HEK293 (cell line): Measurements from ENCODE around the gene L3MBTL4.

Source experiments
- CTCF ChIA-PET: fragments of 350-600 bp; formaldehyde crosslinking; extraction: SDS; loops from one replicate; lab custom pipeline; 2021; ENCODE audit warnings: antibody characterized with exemption; lab: Yijun Ruan, JAX
- POLR2A ChIA-PET: fragments of 300-600 bp; formaldehyde crosslinking; extraction: SDS; loops from one replicate; lab custom pipeline; 2020; ENCODE audit warnings: antibody characterized with exemption, inconsistent platforms; lab: Yijun Ruan, JAX
- H3K27ac ChIP-seq: fragments of 200-500 bp; sonication (Bioruptor generic); 2 replicates; pipeline ENCODE4 v1.5.1; 2014; ENCODE audit warnings: low read depth, low read length, control low read depth, inconsistent platforms; ENCODE audit errors: extremely low read depth
- H3K36me3 ChIP-seq, 2 experiments: fragments of 200-500 bp in 1 of 2; sonication (Bioruptor generic) in 1 of 2; 1 replicate in 1 of 2; 2 replicates in 1 of 2; pipeline ENCODE4 v1.5.1; 2014 to 2017; ENCODE audit warnings: inconsistent platforms in 2 of 2, low read length in 2 of 2; ENCODE audit not compliant: control insufficient read depth in 2 of 2, insufficient read depth in 1 of 2
- H3K4me1 ChIP-seq: fragments of 200-500 bp; sonication (Bioruptor generic); 2 replicates; pipeline ENCODE4 v1.5.1; 2014; ENCODE audit warnings: mild to moderate bottlenecking, low read length, inconsistent platforms; ENCODE audit not compliant: control insufficient read depth, insufficient read depth
- H3K4me3 ChIP-seq: 2 replicates; pipeline ENCODE4 v1.5.1; 2011; ENCODE audit warnings: low read depth, mild to moderate bottlenecking, control low read depth, low read length, moderate library complexity
- H3K9me3 ChIP-seq: fragments of 200-500 bp; sonication (Bioruptor generic); 2 replicates; pipeline ENCODE4 v1.5.1; 2014; ENCODE audit warnings: low read depth, low read length, inconsistent platforms; ENCODE audit not compliant: control insufficient read depth, insufficient read depth
- GFI1B ChIP-seq: fragments of 450-650 bp; formaldehyde crosslinking; IDR thresholded peaks from 2 replicates; pipeline ENCODE4 v1.5.1; 2016; ENCODE audit warnings: missing biosample characterization, missing genetic modification characterization
- GLIS1 ChIP-seq: fragments of 450-650 bp; formaldehyde crosslinking; IDR thresholded peaks from 2 replicates; pipeline ENCODE4 v1.5.1; 2016; ENCODE audit warnings: missing biosample characterization, missing genetic modification characterization
- HOXC10 ChIP-seq: sonication (generic); formaldehyde crosslinking; IDR thresholded peaks from 2 replicates; pipeline ENCODE4 v1.8.1; 2023; ENCODE audit warnings: mild to moderate bottlenecking, missing genetic modification reagents
- KLF17 ChIP-seq: fragments of 450-650 bp; formaldehyde crosslinking; IDR thresholded peaks from 2 replicates; pipeline ENCODE4 v1.5.1; 2016; ENCODE audit warnings: missing biosample characterization, missing genetic modification characterization
- MEIS1 ChIP-seq: sonication (generic); formaldehyde crosslinking; IDR thresholded peaks from 2 replicates; pipeline ENCODE4 v1.8.1; 2022; ENCODE audit warnings: missing genetic modification reagents, mild to moderate bottlenecking, borderline replicate concordance
- MZF1 ChIP-seq: fragments of 450-650 bp; formaldehyde crosslinking; IDR thresholded peaks from 2 replicates; pipeline ENCODE4 v1.5.1; 2017; ENCODE audit warnings: missing biosample characterization, missing genetic modification characterization, borderline replicate concordance
- PRDM6 ChIP-seq: fragments of 450-650 bp; formaldehyde crosslinking; IDR thresholded peaks from 2 replicates; pipeline ENCODE4 v1.5.1; 2017; ENCODE audit warnings: missing biosample characterization, missing genetic modification characterization
- REPIN1 ChIP-seq: fragments of 450-650 bp; formaldehyde crosslinking; IDR thresholded peaks from 2 replicates; pipeline ENCODE4 v1.5.1; 2017; ENCODE audit warnings: missing biosample characterization, missing genetic modification characterization, low read depth
- SP7 ChIP-seq: fragments of 450-650 bp; formaldehyde crosslinking; IDR thresholded peaks from 2 replicates; pipeline ENCODE4 v1.5.1; 2016; ENCODE audit warnings: missing biosample characterization, missing genetic modification characterization
- WT1 ChIP-seq: fragments of 450-650 bp; formaldehyde crosslinking; IDR thresholded peaks from 2 replicates; pipeline ENCODE4 v1.5.1; 2016; ENCODE audit warnings: missing biosample characterization, missing genetic modification characterization
- ZIC2 ChIP-seq: fragments of 450-650 bp; formaldehyde crosslinking; IDR thresholded peaks from 2 replicates; pipeline ENCODE4 v1.5.1; 2016; ENCODE audit warnings: missing biosample characterization, missing genetic modification characterization
- ZNF174 ChIP-seq: fragments of 450-650 bp; formaldehyde crosslinking; IDR thresholded peaks from 2 replicates; pipeline ENCODE4 v1.5.0; 2017; ENCODE audit warnings: missing biosample characterization, mild to moderate bottlenecking, missing genetic modification characterization
- ZNF19 ChIP-seq: fragments of 450-650 bp; formaldehyde crosslinking; IDR thresholded peaks from 2 replicates; pipeline ENCODE4; 2016; ENCODE audit warnings: missing biosample characterization, missing genetic modification characterization, low read depth
- ZNF214 ChIP-seq: fragments of 450-650 bp; formaldehyde crosslinking; IDR thresholded peaks from 2 replicates; pipeline ENCODE4 v1.5.1; 2017; ENCODE audit warnings: missing biosample characterization, mild to moderate bottlenecking, missing genetic modification characterization, borderline replicate concordance
- ZNF248 ChIP-seq: fragments of 450-650 bp; formaldehyde crosslinking; IDR thresholded peaks from 2 replicates; pipeline ENCODE4 v1.5.1; 2017; ENCODE audit warnings: missing biosample characterization, missing genetic modification characterization
- ZNF335 ChIP-seq: fragments of 450-650 bp; formaldehyde crosslinking; conservative IDR thresholded peaks from 2 replicates; pipeline ENCODE4 v1.5.1; 2016; ENCODE audit warnings: missing biosample characterization, missing genetic modification characterization
- ZNF350 ChIP-seq: fragments of 450-650 bp; formaldehyde crosslinking; IDR thresholded peaks from 2 replicates; pipeline ENCODE4 v1.5.0; 2017; ENCODE audit warnings: missing biosample characterization, mild to moderate bottlenecking, missing genetic modification characterization
- ZNF433 ChIP-seq: fragments of 450-650 bp; formaldehyde crosslinking; IDR thresholded peaks from 2 replicates; pipeline ENCODE4 v1.5.1; 2016; ENCODE audit warnings: missing biosample characterization, missing genetic modification characterization, low read depth
- ZNF549 ChIP-seq: fragments of 450-650 bp; IDR thresholded peaks from 2 replicates; pipeline ENCODE4 v1.5.1; 2018; ENCODE audit warnings: missing biosample characterization, missing genetic modification characterization, mild to moderate bottlenecking, inconsistent platforms, moderate library complexity
- ZNF561 ChIP-seq: fragments of 450-650 bp; IDR thresholded peaks from 2 replicates; pipeline ENCODE4 v1.5.1; 2018; ENCODE audit warnings: missing biosample characterization, missing genetic modification characterization, borderline replicate concordance
- ZNF624 ChIP-seq: fragments of 450-650 bp; formaldehyde crosslinking; IDR thresholded peaks from 2 replicates; pipeline ENCODE4 v1.5.1; 2017; ENCODE audit warnings: missing biosample characterization, missing genetic modification characterization
- ZNF639 ChIP-seq: fragments of 450-650 bp; formaldehyde crosslinking; IDR thresholded peaks from 2 replicates; pipeline ENCODE4 v1.5.1; 2016; ENCODE audit warnings: missing biosample characterization, missing genetic modification characterization
- ZNF660 ChIP-seq: fragments of 450-650 bp; IDR thresholded peaks from 2 replicates; pipeline ENCODE4 v1.5.1; 2018; ENCODE audit warnings: missing biosample characterization, mild to moderate bottlenecking, missing genetic modification characterization
- ZNF664 ChIP-seq: fragments of 450-650 bp; formaldehyde crosslinking; IDR thresholded peaks from 2 replicates; pipeline ENCODE4 v1.5.1; 2016; ENCODE audit warnings: missing biosample characterization, missing genetic modification characterization
- ZNF843 ChIP-seq: fragments of 450-650 bp; formaldehyde crosslinking; IDR thresholded peaks from 2 replicates; pipeline ENCODE4 v1.5.1; 2016; ENCODE audit warnings: missing biosample characterization, missing genetic modification characterization
- ZSCAN30 ChIP-seq: fragments of 450-650 bp; IDR thresholded peaks from 2 replicates; pipeline ENCODE4 v1.5.1; 2018; ENCODE audit warnings: missing biosample characterization, mild to moderate bottlenecking, missing genetic modification characterization, moderate library complexity
- TF ChIP-seq, protein P1 (sequence below): fragments of 450-650 bp; formaldehyde crosslinking; IDR thresholded peaks from 2 replicates; pipeline ENCODE4 v1.5.1; 2016; ENCODE audit warnings: missing biosample characterization, missing genetic modification characterization
- TF ChIP-seq, protein P2 (sequence below): fragments of 450-650 bp; formaldehyde crosslinking; IDR thresholded peaks from 2 replicates; pipeline ENCODE4 v1.5.1; 2016; ENCODE audit warnings: missing biosample characterization, missing genetic modification characterization

The L3MBTL4 gene

GRCh38 chr18:6370886-6371635 is 43.6 kb downstream of the L3MBTL4 start:
- Histone ChIP-seq H3K36me3 (no peaks in the 10 kb centered on the region), H3K4me1 (peaks cover 33% of the 10 kb centered on the region), H3K27ac (peak overlapping the region; percentile 91), H3K9me3 (no peaks in the 10 kb centered on the region), H3K4me3 (no peak overlapping the region)
- ChIA-PET CTCF (interaction anchor here (0.6 to 1.1 kb wide), 3 partner anchors 111 to 540 kb away, joined by 3 to 4 read pairs (median 3); no protein-coding TSS in a partner anchor), POLR2A (interaction anchor here (1.0 kb wide), 1 partner anchor 15 kb away, joined by 3 read pairs; no protein-coding TSS in a partner anchor)
- 0 out of 2 replicates have a peak, but pooled peaks have one; percentile 58 for TF ChIP-seq MEIS1
- peak; percentile 52 for TF ChIP-seq GLIS1 (tag by site-specific recombination)
- peak; percentile 83 for TF ChIP-seq ZNF660
- no peak for TF ChIP-seq ZNF639 (tag by site-specific recombination)
- peak; percentile 56; the same call in 1 of the 2 replicates for TF ChIP-seq MZF1 (tag by site-specific recombination)
- TF ChIP-seq HOXC10 (CRISPR knock-in tag) = no peak
- TF ChIP-seq, protein P1, sequence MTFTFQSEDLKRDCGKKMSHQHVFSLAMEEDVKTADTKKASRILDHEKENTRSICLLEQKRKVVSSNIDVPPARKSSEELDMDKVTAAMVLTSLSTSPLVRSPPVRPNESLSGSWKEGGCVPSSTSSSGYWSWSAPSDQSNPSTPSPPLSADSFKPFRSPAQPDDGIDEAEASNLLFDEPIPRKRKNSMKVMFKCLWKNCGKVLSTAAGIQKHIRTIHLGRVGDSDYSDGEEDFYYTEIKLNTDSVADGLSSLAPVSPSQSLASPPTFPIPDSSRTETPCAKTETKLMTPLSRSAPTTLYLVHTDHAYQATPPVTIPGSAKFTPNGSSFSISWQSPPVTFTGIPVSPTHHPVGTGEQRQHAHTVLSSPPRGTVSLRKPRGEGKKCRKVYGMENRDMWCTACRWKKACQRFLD (tag by site-specific recombination) = no peak
- TF ChIP-seq ZNF664 (tag by site-specific recombination) = 0 out of 2 replicates have a peak, but pooled peaks have one; percentile 9
- TF ChIP-seq ZSCAN30 (tag by site-specific recombination) = peak; percentile 70; the same call in 1 of the 2 replicates
- TF ChIP-seq ZNF19 (tag by site-specific recombination) = no peak
- TF ChIP-seq ZIC2 (tag by site-specific recombination) = peak; percentile 71
- TF ChIP-seq, protein P2, sequence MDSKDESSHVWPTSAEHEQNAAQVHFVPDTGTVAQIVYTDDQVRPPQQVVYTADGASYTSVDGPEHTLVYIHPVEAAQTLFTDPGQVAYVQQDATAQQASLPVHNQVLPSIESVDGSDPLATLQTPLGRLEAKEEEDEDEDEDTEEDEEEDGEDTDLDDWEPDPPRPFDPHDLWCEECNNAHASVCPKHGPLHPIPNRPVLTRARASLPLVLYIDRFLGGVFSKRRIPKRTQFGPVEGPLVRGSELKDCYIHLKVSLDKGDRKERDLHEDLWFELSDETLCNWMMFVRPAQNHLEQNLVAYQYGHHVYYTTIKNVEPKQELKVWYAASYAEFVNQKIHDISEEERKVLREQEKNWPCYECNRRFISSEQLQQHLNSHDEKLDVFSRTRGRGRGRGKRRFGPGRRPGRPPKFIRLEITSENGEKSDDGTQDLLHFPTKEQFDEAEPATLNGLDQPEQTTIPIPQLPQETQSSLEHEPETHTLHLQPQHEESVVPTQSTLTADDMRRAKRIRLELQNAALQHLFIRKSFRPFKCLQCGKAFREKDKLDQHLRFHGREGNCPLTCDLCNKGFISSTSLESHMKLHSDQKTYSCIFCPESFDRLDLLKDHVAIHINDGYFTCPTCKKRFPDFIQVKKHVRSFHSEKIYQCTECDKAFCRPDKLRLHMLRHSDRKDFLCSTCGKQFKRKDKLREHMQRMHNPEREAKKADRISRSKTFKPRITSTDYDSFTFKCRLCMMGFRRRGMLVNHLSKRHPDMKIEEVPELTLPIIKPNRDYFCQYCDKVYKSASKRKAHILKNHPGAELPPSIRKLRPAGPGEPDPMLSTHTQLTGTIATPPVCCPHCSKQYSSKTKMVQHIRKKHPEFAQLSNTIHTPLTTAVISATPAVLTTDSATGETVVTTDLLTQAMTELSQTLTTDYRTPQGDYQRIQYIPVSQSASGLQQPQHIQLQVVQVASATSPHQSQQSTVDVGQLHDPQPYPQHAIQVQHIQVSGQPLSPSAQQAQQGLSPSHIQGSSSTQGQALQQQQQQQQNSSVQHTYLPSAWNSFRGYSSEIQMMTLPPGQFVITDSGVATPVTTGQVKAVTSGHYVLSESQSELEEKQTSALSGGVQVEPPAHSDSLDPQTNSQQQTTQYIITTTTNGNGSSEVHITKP (tag by site-specific recombination) = 0 out of 2 replicates have a peak, but pooled peaks have one; percentile 6
- TF ChIP-seq KLF17 (tag by site-specific recombination) = peak; percentile 78
- TF ChIP-seq ZNF174 (tag by site-specific recombination) = 0 out of 2 replicates have a peak, but pooled peaks have one; percentile 43
- 0 out of 2 replicates have a peak, but pooled peaks have one; percentile 11 for TF ChIP-seq SP7 (tag by site-specific recombination)
- peak; percentile 25; the same call in 1 of the 2 replicates for TF ChIP-seq ZNF549 (tag by site-specific recombination)
- TF ChIP-seq ZNF350 (tag by site-specific recombination) = peak; percentile 82; the same call in 1 of the 2 replicates
- TF ChIP-seq GFI1B (tag by site-specific recombination) = 0 out of 2 replicates have a peak, but pooled peaks have one; percentile 17
- TF ChIP-seq ZNF335 (tag by site-specific recombination) = no peak; the same call in 1 of the 2 replicates
- TF ChIP-seq REPIN1 = no peak
- no peak for TF ChIP-seq ZNF433
- peak; percentile 82; the same call in 1 of the 2 replicates for TF ChIP-seq ZNF561 (tag by site-specific recombination)
- TF ChIP-seq ZNF624 = no peak
- TF ChIP-seq ZNF248 (tag by site-specific recombination) = 0 out of 2 replicates have a peak, but pooled peaks have one; percentile 27
- peak; percentile 88 for TF ChIP-seq ZNF843 (tag by site-specific recombination)
- TF ChIP-seq ZNF214 (tag by site-specific recombination) = peak; percentile 13; the same call in 1 of the 2 replicates
- TF ChIP-seq PRDM6 (tag by site-specific recombination) = peak; percentile 78
- peak; percentile 38 for TF ChIP-seq WT1 (tag by site-specific recombination)
